ENCODE results near the gene PPWD1.

GRCh38 chr5:65525726-65526125 is 37.4 kb upstream of the PPWD1 start:
- TF ChIP-seq CTCF (IDR thresholded peaks at IDR 0.05) (no peak), POLR2AphosphoS5 (IDR thresholded peaks at IDR 0.05) (no peak), POLR2A (IDR thresholded peaks at IDR 0.05) (no peak)
